ENCODE data around the gene RABIF.
"Not testable (repeated sequence)": the region's sequence is repeated elsewhere in the genome, so short reads cannot be mapped to it uniquely, and the experiment has no call there.

Gene RABIF

DNA sequence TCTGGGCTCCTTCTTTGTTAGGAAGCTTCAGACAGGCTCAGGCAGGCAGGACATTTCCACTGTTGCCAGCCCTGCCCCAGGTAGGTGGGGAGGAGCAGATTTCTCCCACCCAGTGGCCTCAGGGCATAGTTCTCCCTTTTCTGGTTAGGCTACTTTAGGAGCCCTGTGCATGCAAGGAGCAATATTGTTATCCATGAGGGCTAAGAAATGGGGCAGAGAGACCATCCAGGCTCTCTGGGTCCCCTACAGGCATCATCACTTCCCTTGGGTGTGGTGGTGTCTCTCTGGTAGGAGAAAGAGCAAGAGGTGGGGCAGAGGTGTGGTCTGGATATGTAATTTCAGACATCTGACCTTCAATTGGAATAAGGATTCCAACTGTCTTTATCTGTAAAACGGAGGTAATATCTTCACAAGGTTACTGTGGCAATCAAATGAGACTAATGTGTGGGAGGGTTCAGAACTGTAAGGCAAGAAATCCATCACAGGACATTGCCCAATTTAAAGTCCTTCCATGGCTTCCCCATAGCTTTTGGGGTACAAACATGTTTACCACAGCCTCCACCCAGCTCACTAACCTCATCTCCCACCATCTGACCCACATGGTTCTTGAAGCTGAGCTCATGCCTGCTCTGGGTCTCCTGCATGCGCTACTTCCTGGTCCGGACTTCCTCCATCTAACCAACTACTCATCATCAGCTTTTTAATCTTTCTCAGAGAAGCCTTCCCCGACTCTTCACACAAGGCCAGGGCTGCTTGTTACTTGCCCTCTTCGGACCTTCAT lies 52.1 kb downstream of the RABIF start:
- in situ Hi-C loops (cut with HindIII; ENCODE audit: low sequenced_read_pairs), result no loop called here

DNA sequence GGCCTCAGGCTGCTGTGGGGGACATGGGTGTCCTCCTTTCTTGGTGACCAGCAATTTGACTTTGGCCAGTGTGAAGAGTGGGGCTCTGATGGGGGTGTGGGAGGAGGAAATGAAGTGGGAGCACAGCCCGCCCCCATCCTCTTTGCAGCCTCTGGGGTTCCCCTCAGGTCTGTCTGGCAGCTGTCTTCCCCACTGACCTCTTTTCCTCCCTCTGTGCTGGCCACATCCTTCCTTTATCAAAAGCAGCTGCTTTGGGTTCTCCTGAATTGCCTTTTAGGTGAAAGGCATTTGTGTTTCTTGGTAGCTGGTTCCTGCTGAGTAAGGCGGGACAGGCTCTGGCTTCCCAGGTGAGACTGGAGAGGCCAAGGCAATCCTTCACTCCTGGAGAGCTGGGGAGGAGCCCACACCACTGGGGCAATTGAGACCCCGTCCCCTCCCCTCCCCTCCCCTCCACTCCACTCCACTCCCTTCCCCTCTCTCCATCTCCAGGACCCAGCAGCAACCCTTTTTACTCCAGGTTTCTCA lies 53.3 kb downstream of the RABIF start:
- in situ Hi-C loops (cut with HindIII; ENCODE audit: low sequenced_read_pairs), result no loop called here

DNA sequence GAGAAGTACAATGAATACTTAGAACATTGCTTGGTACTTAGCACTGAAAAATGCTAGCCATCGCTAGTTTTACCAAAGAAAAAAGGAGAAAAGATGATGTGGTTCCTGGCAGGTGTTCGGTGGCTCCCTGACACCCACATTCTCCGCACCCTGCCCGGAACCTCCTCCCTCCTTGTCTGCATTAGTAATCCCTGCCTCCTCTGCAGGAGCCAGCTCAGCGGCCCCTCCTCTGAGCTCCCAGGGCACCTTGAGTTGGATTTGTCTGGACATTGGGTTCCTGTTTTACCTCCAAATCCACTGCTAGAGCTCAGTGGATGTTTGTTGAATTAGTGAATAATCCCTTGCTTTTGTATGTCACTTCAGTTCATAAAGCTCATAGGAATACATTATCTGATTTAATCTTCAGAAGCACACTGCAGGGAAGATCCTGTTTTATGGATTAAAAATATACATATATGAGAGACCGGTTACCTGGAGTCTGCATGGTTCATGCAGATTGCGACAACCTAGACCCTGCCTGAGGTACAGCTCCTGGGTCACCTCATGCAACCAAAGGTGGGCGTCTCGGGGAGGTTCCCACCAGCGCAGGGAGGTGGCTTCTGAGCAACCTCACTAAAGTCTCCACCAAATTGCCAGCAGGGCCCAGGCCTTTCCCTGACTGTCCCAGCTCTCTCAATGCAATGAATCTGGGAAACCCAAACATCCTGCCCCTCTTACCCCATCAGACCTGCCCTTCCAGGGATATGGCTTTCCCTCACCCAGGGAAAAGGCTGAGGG lies 54.0 kb downstream of the RABIF start:
- in situ Hi-C loops (cut with HindIII; ENCODE audit: low sequenced_read_pairs), result no loop called here

GRCh38 chr1:202831906-202832305 lies 57.0 kb downstream of the RABIF start:
- in situ Hi-C loops (cut with HindIII; ENCODE audit: low sequenced_read_pairs), result no loop called here

DNA sequence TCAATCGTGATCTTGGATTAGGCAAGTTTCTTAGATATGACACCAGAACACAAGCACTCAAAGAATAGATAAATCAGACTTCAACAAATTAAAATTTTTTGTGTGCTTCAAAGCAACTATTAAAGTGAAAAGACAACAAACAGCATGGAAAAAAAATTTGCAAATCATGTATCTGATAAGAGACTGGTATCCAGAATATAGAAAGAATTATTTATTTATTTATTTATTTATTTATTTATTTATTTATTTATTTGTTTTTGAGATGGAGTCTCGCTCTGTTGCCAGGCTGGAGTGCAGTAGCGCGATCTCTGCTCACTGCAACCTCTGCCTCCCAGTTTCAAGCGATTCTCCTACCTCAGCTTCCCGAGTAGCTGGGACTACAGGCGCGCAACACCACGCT lies 59.7 kb downstream of the RABIF start:
- in situ Hi-C loops (cut with HindIII; ENCODE audit: low sequenced_read_pairs), result not testable (repeated sequence)

Data from endothelial cell of hepatic sinusoid (primary cell).